GM23338 (cell line): ENCODE data around the gene ZNF783. TPM values are rescaled to one million over a fixed set of nuclear protein-coding genes. Genes with fewer than 3 reads are reported as not detected.

Experiments used
- ATAC-seq: fragments of 200-7000 bp; cut with Tn5 transposase; 3 replicates; pipeline ENCODE4 v1.9.1; 2020
- DNase-seq: peaks from one replicate; pipeline ENCODE4 v3.0.0-alpha.2; 2015; ENCODE audit warnings: low spot score
- H2AFZ ChIP-seq: fragments of 200-600 bp; sonication (generic); 2 replicates; pipeline ENCODE4 v1.8.0; 2016; ENCODE audit warnings: antibody characterized with exemption, mild to moderate bottlenecking, moderate library complexity
- H3F3A ChIP-seq: fragments of 200-600 bp; sonication (generic); replicated peaks from 2 replicates; pipeline ENCODE4 v1.8.0; 2017; ENCODE audit warnings: antibody characterized with exemption, mixed run types, low read depth
- H3K27ac ChIP-seq: fragments of 200-600 bp; sonication (generic); 2 replicates; pipeline ENCODE4 v1.6.1; 2016; ENCODE audit warnings: low read depth
- H3K27me3 ChIP-seq: fragments of 200-600 bp; sonication (generic); 2 replicates; pipeline ENCODE4 v1.8.0; 2016; ENCODE audit warnings: mild to moderate bottlenecking, mixed run types, moderate library complexity; ENCODE audit not compliant: insufficient read depth
- H3K36me3 ChIP-seq: fragments of 200-600 bp; sonication (generic); 2 replicates; pipeline ENCODE4 v1.8.0; 2016; ENCODE audit warnings: mild to moderate bottlenecking; ENCODE audit not compliant: insufficient read depth
- H3K4me1 ChIP-seq: fragments of 200-600 bp; sonication (generic); 2 replicates; pipeline ENCODE4 v1.8.0; 2016; ENCODE audit warnings: mild to moderate bottlenecking, moderate library complexity; ENCODE audit not compliant: insufficient read depth
- H3K4me2 ChIP-seq: fragments of 200-600 bp; sonication (generic); 2 replicates; pipeline ENCODE4 v1.7.1; 2017; ENCODE audit warnings: mixed run types
- H3K4me3 ChIP-seq: fragments of 200-600 bp; sonication (generic); 2 replicates; pipeline ENCODE4 v1.6.1; 2016; ENCODE audit warnings: mixed run types
- H3K79me2 ChIP-seq: fragments of 200-600 bp; sonication (generic); replicated peaks from 2 replicates; pipeline ENCODE4 v1.8.0; 2017; ENCODE audit warnings: mild to moderate bottlenecking; ENCODE audit not compliant: insufficient read depth
- H3K9me2 ChIP-seq: fragments of 200-600 bp; sonication (generic); 2 replicates; pipeline ENCODE4 v1.8.0; 2017; ENCODE audit not compliant: insufficient read depth
- H4K20me1 ChIP-seq: fragments of 200-600 bp; sonication (generic); replicated peaks from 2 replicates; pipeline ENCODE4 v1.8.0; 2017; ENCODE audit warnings: mild to moderate bottlenecking; ENCODE audit not compliant: insufficient read depth
- H3K27ac Mint-ChIP-seq: 2 replicates; pipeline ENCODE4 v1.8.0; 2020; ENCODE audit warnings: inconsistent platforms, mild to moderate bottlenecking, moderate library complexity, mixed read lengths
- H3K27me3 Mint-ChIP-seq: 3 replicates; pipeline ENCODE4 v1.8.0; 2022; ENCODE audit warnings: low read depth, mild to moderate bottlenecking, moderate library complexity, mixed read lengths, inconsistent platforms; ENCODE audit not compliant: insufficient read depth, poor library complexity
- H3K36me3 Mint-ChIP-seq: 3 replicates; pipeline ENCODE4 v1.8.0; 2021; ENCODE audit warnings: low read depth, mild to moderate bottlenecking, inconsistent platforms, moderate library complexity, mixed read lengths
- H3K4me1 Mint-ChIP-seq: 3 replicates; pipeline ENCODE4 v1.8.0; 2020; ENCODE audit warnings: mild to moderate bottlenecking, inconsistent platforms, mixed read lengths
- H3K4me3 Mint-ChIP-seq: 3 replicates; pipeline ENCODE4 v1.8.0; 2021; ENCODE audit warnings: moderate library complexity, mild to moderate bottlenecking, inconsistent platforms, mixed read lengths
- H3K9me3 Mint-ChIP-seq: 3 replicates; pipeline ENCODE4 v1.8.0; 2020; ENCODE audit warnings: moderate library complexity, mild to moderate bottlenecking, inconsistent platforms, mixed read lengths
- CREB1 ChIP-seq: fragments of 250-450 bp; sonication (Bioruptor Pico); IDR thresholded peaks from 2 replicates; pipeline ENCODE4 v1.5.0; 2020; ENCODE audit warnings: low read depth, mild to moderate bottlenecking, moderate library complexity
- EZH2 ChIP-seq: fragments of 200-600 bp; sonication (generic); IDR thresholded peaks from one replicate; pipeline ENCODE4 v1.8.0; 2017; ENCODE audit warnings: antibody characterized with exemption, mild to moderate bottlenecking, low read depth; ENCODE audit not compliant: unreplicated experiment
- EZH2phosphoT487 ChIP-seq: fragments of 200-600 bp; sonication (generic); IDR thresholded peaks from one replicate; pipeline ENCODE4 v1.8.1; 2018; ENCODE audit warnings: antibody characterized with exemption; ENCODE audit not compliant: unreplicated experiment
- JUNB ChIP-seq: IDR thresholded peaks from one replicate; pipeline ENCODE4 v1.6.1; 2016; ENCODE audit warnings: antibody characterized with exemption; ENCODE audit not compliant: unreplicated experiment
- NANOG ChIP-seq: IDR thresholded peaks from 2 replicates; pipeline ENCODE4 v1.6.1; 2016; ENCODE audit warnings: antibody characterized with exemption, borderline replicate concordance
- POLR2AphosphoS5 ChIP-seq: IDR thresholded peaks from 2 replicates; pipeline ENCODE4 v1.6.1; 2016; ENCODE audit warnings: antibody characterized with exemption, low read depth
- STAT1 ChIP-seq: IDR thresholded peaks from one replicate; pipeline ENCODE4 v1.6.1; 2016; ENCODE audit warnings: antibody characterized with exemption; ENCODE audit not compliant: unreplicated experiment
- ZNF114 ChIP-seq: fragments of 250-450 bp; sonication (Bioruptor Pico); IDR thresholded peaks from 2 replicates; pipeline ENCODE4 v1.5.0; 2020; ENCODE audit warnings: mild to moderate bottlenecking, moderate library complexity
- ZNF331 ChIP-seq: fragments of 250-450 bp; sonication (Bioruptor Pico); IDR thresholded peaks from 2 replicates; pipeline ENCODE4 v1.5.0; 2020; ENCODE audit warnings: low read depth, mild to moderate bottlenecking, moderate library complexity
- polyA plus RNA-seq: library from polyadenylated mRNA; unstranded; fragments of >200 nt; fragmentation: Nextera tagmentation; extraction: Ambion mirVana; gene quantifications from 2 replicates; pipeline ENCODE4 v1.2.1, GENCODE V29; 2016
- total RNA-seq: library from RNA; depleted of rRNA; stranded (reverse); fragments of >200 nt; shearing (Covaris generic); gene quantifications from 2 replicates; pipeline ENCODE4 v1.2.3, GENCODE V29; 2014
- TF ChIP-seq, protein P1 (sequence below), 2 experiments: fragments of 200-600 bp in 1 of 2; sonication (generic) in 1 of 2; conservative IDR thresholded peaks; 2 replicates each; pipeline versions ENCODE4 v1.5.1 to v1.6.1; 2016 to 2017; ENCODE audit warnings: antibody characterized with exemption in 2 of 2, low read depth in 2 of 2, mild to moderate bottlenecking in 2 of 2, moderate library complexity in 1 of 2
- TF ChIP-seq, protein P2 (sequence below): IDR thresholded peaks from 2 replicates; pipeline ENCODE4 v1.6.1; 2016; ENCODE audit warnings: antibody characterized with exemption
- TF ChIP-seq, protein P3 (sequence below): IDR thresholded peaks from one replicate; pipeline ENCODE4 v1.6.1; 2018; ENCODE audit warnings: antibody characterized with exemption; ENCODE audit not compliant: unreplicated experiment
- TF ChIP-seq, protein P4 (sequence below): fragments of 250-450 bp; sonication (Bioruptor Pico); IDR thresholded peaks from 2 replicates; pipeline ENCODE4 v1.5.0; 2020; ENCODE audit warnings: mild to moderate bottlenecking, moderate library complexity

Gene ZNF783
- total and polyA plus RNA-seq, 2 experiments from 2014 or later = 2.1 to 9.0 TPM

DNA sequence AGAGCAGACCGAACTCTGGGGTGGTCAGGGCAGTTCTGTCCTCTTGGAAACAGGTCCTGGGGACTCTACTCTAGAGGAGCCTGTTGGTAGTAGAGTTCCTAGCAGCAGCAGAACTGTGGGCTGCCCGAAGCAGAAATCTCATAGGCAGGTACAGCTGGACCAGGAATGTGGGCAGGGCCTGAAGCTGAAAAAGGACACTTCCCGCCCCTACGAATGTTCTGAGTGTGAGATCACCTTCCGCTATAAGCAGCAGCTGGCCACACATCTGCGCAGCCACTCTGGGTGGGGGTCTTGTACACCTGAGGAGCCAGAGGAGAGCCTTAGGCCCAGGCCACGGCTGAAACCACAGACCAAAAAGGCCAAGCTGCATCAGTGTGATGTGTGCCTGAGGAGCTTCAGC, 8.3 kb upstream of the ZNF783 start:
- H3K4me1 Mint-ChIP-seq = no peaks in the 10 kb centered on the region
- Histone ChIP-seq H4K20me1 (no peaks in the 10 kb centered on the region; the same call in 1 of the 2 replicates), H3K4me1 (no peaks in the 10 kb centered on the region), H3K79me2 (peaks cover 12% of the 10 kb centered on the region), H3K27me3 (no peaks in the 10 kb centered on the region), H3K9me2 (no peaks in the 10 kb centered on the region), H3K36me3 (peaks cover 19% of the 10 kb centered on the region), H3K4me2 (no peak overlapping the region), H3K4me3 (no peak overlapping the region), H3F3A (no peaks in the 10 kb centered on the region), H2AFZ (no peak overlapping the region), H3K27ac (no peak overlapping the region)
- ATAC-seq = no peak
- peaks cover 44% of the 10 kb centered on the region for H3K36me3 Mint-ChIP-seq
- no peak for TF ChIP-seq CREB1 (CRISPR knock-in tag)
- TF ChIP-seq EZH2 = no peak
- TF ChIP-seq JUNB = no peak
- TF ChIP-seq, protein P1, sequence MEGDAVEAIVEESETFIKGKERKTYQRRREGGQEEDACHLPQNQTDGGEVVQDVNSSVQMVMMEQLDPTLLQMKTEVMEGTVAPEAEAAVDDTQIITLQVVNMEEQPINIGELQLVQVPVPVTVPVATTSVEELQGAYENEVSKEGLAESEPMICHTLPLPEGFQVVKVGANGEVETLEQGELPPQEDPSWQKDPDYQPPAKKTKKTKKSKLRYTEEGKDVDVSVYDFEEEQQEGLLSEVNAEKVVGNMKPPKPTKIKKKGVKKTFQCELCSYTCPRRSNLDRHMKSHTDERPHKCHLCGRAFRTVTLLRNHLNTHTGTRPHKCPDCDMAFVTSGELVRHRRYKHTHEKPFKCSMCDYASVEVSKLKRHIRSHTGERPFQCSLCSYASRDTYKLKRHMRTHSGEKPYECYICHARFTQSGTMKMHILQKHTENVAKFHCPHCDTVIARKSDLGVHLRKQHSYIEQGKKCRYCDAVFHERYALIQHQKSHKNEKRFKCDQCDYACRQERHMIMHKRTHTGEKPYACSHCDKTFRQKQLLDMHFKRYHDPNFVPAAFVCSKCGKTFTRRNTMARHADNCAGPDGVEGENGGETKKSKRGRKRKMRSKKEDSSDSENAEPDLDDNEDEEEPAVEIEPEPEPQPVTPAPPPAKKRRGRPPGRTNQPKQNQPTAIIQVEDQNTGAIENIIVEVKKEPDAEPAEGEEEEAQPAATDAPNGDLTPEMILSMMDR (conservative IDR thresholded peaks at IDR 0.05; ENCODE audit: low read depth in 2 of 2) = no peak
- TF ChIP-seq, protein P2, sequence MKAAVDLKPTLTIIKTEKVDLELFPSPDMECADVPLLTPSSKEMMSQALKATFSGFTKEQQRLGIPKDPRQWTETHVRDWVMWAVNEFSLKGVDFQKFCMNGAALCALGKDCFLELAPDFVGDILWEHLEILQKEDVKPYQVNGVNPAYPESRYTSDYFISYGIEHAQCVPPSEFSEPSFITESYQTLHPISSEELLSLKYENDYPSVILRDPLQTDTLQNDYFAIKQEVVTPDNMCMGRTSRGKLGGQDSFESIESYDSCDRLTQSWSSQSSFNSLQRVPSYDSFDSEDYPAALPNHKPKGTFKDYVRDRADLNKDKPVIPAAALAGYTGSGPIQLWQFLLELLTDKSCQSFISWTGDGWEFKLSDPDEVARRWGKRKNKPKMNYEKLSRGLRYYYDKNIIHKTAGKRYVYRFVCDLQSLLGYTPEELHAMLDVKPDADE = no peak
- TF ChIP-seq, protein P3, sequence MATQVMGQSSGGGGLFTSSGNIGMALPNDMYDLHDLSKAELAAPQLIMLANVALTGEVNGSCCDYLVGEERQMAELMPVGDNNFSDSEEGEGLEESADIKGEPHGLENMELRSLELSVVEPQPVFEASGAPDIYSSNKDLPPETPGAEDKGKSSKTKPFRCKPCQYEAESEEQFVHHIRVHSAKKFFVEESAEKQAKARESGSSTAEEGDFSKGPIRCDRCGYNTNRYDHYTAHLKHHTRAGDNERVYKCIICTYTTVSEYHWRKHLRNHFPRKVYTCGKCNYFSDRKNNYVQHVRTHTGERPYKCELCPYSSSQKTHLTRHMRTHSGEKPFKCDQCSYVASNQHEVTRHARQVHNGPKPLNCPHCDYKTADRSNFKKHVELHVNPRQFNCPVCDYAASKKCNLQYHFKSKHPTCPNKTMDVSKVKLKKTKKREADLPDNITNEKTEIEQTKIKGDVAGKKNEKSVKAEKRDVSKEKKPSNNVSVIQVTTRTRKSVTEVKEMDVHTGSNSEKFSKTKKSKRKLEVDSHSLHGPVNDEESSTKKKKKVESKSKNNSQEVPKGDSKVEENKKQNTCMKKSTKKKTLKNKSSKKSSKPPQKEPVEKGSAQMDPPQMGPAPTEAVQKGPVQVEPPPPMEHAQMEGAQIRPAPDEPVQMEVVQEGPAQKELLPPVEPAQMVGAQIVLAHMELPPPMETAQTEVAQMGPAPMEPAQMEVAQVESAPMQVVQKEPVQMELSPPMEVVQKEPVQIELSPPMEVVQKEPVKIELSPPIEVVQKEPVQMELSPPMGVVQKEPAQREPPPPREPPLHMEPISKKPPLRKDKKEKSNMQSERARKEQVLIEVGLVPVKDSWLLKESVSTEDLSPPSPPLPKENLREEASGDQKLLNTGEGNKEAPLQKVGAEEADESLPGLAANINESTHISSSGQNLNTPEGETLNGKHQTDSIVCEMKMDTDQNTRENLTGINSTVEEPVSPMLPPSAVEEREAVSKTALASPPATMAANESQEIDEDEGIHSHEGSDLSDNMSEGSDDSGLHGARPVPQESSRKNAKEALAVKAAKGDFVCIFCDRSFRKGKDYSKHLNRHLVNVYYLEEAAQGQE = no peak
- TF ChIP-seq STAT1 = no peak
- TF ChIP-seq NANOG = no peak
- no peak for TF ChIP-seq ZNF331 (CRISPR knock-in tag)
- TF ChIP-seq POLR2AphosphoS5 = no peak
- TF ChIP-seq EZH2phosphoT487 = no peak
- TF ChIP-seq ZNF114 (CRISPR knock-in tag) = no peak
- TF ChIP-seq, protein P4, sequence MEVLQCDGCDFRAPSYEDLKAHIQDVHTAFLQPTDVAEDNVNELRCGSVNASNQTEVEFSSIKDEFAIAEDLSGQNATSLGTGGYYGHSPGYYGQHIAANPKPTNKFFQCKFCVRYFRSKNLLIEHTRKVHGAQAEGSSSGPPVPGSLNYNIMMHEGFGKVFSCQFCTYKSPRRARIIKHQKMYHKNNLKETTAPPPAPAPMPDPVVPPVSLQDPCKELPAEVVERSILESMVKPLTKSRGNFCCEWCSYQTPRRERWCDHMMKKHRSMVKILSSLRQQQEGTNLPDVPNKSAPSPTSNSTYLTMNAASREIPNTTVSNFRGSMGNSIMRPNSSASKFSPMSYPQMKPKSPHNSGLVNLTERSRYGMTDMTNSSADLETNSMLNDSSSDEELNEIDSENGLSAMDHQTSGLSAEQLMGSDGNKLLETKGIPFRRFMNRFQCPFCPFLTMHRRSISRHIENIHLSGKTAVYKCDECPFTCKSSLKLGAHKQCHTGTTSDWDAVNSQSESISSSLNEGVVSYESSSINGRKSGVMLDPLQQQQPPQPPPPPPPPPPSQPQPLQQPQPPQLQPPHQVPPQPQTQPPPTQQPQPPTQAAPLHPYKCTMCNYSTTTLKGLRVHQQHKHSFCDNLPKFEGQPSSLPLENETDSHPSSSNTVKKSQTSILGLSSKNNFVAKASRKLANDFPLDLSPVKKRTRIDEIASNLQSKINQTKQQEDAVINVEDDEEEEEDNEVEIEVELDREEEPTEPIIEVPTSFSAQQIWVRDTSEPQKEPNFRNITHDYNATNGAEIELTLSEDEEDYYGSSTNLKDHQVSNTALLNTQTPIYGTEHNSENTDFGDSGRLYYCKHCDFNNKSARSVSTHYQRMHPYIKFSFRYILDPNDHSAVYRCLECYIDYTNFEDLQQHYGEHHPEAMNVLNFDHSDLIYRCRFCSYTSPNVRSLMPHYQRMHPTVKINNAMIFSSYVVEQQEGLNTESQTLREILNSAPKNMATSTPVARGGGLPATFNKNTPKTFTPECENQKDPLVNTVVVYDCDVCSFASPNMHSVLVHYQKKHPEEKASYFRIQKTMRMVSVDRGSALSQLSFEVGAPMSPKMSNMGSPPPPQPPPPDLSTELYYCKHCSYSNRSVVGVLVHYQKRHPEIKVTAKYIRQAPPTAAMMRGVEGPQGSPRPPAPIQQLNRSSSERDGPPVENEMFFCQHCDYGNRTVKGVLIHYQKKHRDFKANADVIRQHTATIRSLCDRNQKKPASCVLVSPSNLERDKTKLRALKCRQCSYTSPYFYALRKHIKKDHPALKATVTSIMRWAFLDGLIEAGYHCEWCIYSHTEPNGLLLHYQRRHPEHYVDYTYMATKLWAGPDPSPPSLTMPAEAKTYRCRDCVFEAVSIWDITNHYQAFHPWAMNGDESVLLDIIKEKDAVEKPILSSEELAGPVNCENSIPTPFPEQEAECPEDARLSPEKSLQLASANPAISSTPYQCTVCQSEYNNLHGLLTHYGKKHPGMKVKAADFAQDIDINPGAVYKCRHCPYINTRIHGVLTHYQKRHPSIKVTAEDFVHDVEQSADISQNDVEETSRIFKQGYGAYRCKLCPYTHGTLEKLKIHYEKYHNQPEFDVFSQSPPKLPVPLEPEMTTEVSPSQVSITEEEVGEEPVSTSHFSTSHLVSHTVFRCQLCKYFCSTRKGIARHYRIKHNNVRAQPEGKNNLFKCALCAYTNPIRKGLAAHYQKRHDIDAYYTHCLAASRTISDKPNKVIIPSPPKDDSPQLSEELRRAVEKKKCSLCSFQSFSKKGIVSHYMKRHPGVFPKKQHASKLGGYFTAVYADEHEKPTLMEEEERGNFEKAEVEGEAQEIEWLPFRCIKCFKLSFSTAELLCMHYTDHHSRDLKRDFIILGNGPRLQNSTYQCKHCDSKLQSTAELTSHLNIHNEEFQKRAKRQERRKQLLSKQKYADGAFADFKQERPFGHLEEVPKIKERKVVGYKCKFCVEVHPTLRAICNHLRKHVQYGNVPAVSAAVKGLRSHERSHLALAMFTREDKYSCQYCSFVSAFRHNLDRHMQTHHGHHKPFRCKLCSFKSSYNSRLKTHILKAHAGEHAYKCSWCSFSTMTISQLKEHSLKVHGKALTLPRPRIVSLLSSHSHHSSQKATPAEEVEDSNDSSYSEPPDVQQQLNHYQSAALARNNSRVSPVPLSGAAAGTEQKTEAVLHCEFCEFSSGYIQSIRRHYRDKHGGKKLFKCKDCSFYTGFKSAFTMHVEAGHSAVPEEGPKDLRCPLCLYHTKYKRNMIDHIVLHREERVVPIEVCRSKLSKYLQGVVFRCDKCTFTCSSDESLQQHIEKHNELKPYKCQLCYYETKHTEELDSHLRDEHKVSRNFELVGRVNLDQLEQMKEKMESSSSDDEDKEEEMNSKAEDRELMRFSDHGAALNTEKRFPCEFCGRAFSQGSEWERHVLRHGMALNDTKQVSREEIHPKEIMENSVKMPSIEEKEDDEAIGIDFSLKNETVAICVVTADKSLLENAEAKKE = no peak
- H3K9me3 Mint-ChIP-seq = no peaks in the 10 kb centered on the region
- peaks cover 6% of the 10 kb centered on the region for H3K27me3 Mint-ChIP-seq
- H3K4me3 Mint-ChIP-seq = no peak overlapping the region
- H3K27ac Mint-ChIP-seq = no peak overlapping the region
- DNase-seq = no peak
